Activated CD4-positive, CD25-positive, alpha-beta regulatory T cell treated with anti-CD3 and anti-CD28 coated beads, Interleukin-2, amount 50 U/mL, for 16 hours (primary cell): ENCODE data around the gene SSBP3.
"Not testable (repeated sequence)": the region's sequence is repeated elsewhere in the genome, so short reads cannot be mapped to it uniquely, and the experiment has no call there.

Experiments used
- DNase-seq: peaks from one replicate; pipeline ENCODE4 v3.0.0-alpha.2; 2020; ENCODE audit warnings: low read depth, low spot score

The SSBP3 gene

DNA sequence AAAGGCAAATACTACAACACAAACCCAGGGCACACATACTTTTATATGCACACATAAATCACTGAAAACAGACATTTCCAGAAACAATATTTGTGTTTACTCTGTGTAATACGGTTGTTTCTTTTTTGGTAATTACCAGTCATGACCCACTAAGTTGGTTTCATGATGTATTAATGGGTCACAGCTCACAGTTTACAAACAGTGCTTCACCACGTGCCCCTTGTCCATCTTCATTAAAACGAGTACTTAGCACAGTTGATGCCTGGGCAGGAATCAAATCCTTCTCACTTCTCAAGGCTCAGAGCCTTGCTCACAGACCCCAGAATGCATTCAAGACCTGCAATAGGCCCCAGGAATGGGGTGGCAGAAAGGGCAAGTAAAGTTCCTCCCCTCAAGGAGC is 13.8 kb downstream of the SSBP3 start:
- no peak for DNase-seq

DNA sequence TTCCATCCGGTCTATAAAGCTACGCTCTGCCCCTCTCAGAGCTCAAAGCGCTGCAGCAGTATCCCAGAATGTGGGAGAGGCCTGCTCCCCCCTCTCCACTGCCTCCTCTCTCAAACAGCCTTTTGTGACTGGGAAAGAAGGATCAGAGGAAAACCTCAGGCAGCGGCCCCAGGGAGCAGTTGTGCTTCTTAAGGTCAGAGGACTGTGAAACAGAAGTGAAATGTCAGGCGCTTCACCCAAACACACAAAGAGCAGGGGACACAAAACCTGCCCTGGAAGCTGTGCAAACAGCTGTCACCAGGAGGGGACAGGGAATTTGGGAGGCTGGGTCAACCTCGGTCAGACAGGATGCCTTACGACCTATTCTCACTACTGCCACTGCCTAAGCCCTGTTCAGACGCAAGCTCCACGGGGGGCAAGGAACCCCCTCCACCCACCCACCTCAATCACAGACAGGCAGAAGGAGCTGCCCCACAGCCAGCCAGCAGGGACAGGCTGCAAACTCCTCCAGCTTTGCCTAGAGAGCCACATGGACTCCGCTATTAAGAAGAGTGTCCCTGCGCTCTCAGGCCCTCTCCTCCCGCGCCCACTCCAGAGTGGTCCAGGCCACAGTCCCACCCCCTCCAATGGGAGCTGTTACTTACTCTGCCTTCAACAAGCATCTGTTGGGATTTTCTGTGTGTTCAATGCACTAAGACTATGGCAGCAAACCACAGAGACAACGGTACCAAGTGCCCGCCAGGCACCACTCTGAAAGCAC is 14.6 kb downstream of the SSBP3 start:
- DNase-seq, result no peak

DNA sequence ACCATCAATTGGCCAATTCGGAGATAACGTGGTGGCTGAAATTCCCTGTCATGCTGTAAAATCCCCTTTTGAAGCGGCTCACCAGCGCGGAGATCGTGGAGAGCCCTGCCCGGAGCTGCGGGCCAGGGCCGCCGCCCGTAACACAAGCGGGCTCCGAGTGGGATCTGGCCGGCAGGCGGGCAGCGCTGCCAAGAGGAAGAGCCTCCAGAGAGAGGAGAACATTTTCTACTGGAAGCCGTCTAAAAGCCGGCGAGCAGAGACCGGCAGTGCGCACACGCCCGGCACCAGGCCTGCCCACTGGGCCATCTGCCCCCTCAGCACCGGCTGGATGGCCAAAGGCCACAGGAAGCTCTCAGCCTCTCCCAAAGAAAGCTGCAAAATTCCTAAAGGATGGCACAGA is 15.5 kb downstream of the SSBP3 start:
- no peak for DNase-seq

DNA sequence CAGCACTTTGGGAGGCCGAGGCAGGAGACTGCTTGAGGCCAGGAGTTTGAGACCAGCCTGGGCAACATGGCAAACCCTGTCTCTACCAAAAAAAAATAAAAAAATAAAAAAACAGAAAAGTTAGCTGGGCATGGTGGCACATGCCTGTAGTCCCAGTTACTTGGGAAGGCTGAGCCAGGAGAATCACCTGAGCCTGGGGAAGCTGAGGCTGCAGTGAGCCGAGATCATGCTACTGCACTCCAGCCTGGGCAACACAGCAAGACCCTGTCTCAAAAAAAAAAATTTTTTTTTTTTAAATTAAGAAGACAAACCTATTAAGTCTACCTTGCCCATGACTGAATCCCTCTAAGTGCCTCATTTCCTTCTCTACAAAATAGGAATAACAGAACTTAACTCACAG is 16.6 kb downstream of the SSBP3 start:
- DNase-seq, result not testable (repeated sequence)

DNA sequence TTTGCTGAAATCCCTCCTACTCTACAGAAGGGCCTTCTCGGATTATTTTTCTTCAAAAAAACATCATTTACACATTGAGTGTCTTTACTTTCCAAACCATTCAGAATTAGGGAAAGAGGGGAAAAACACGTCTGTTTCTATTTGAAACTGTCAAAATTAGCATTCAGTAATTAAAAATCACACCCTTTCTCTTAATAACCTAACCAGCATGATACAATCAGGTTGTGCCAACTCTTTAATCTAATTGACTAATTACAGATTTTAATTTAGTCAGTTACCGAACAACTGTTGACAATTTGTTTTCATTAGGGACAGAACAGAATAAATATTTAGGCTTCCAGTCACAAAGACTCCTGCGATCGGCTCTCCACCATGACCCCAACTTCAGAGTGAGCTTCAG is 18.8 kb downstream of the SSBP3 start:
- no peak for DNase-seq

DNA sequence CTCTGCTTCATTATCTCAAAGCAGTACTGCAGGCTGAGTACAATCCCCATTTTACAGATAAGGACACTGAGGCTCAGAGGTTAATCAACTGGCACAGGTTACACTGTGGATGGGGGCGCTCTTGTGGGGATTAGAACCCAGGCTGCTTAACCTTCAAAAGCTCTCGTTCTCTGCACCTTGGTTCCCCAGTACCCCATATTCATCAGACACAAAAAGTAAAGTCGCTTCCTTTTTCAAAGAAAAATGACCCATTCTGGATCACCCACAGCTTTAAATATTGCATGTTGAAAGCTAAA is 20.5 kb downstream of the SSBP3 start:
- no peak for DNase-seq

- no peak for DNase-seq
These were observed 21.1 kb downstream of the SSBP3 start for GRCh38 chr1:54384918-54385726.

GRCh38 chr1:54384471-54384870 is 21.7 kb downstream of the SSBP3 start:
- no peak for DNase-seq

DNA sequence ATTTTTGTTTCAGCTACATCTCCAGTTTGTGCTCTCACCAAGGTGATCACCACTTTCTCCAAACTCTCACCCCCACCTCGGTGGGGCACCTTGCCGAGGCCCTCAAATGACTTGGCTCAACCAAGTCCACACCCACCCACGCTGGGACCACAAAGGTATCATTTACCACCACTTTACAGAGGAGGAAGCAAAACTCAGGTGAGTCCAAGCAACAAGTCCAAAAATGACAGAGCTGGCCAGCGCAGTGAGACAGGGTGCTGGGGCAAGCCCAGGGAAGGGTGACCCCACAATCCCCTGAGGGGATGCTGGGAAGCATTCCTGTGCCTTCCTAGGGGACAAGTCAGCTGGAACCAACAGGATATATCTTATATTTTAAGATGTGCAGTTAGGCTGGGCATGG is 24.7 kb downstream of the SSBP3 start:
- no peak for DNase-seq

GRCh38 chr1:54380290-54380882 is 25.8 kb downstream of the SSBP3 start:
- no peak for DNase-seq

- no peak for DNase-seq
These were observed 26.5 kb downstream of the SSBP3 start for GRCh38 chr1:54379555-54380289.

DNA sequence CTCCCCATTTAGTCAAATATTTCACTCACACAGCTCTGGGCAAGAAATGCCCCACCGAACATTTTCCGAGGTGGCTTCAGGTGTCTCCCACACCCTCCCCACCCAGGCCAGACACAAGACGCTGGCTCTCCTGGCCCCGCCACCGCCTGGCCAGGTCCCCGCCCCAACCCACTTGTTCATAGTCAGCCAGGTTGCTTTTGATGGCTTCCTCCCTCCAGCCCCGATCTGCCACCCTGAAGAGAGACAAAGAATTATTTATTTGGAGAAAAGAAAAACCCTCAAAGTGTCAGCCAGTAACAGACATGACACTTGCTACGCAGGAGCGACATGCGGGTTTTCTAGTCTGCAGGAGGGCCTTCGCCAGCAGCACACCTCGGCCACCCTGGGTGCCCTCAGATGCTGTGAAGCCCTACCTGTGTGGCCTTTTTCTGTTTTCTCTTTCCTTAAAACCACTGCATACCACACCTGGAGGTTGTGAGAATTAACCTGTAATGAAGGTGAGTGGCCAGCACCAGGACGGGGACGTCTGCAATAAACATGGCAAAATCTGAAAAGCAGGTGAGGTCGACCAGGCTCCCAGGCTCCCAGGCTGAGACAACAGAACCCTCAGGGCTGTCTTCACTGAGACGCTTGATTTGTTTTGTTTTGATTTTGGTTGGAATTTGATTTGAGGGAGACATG is 27.2 kb downstream of the SSBP3 start:
- no peak for DNase-seq

GRCh38 chr1:54378157-54378873 is 27.9 kb downstream of the SSBP3 start:
- no peak for DNase-seq

DNA sequence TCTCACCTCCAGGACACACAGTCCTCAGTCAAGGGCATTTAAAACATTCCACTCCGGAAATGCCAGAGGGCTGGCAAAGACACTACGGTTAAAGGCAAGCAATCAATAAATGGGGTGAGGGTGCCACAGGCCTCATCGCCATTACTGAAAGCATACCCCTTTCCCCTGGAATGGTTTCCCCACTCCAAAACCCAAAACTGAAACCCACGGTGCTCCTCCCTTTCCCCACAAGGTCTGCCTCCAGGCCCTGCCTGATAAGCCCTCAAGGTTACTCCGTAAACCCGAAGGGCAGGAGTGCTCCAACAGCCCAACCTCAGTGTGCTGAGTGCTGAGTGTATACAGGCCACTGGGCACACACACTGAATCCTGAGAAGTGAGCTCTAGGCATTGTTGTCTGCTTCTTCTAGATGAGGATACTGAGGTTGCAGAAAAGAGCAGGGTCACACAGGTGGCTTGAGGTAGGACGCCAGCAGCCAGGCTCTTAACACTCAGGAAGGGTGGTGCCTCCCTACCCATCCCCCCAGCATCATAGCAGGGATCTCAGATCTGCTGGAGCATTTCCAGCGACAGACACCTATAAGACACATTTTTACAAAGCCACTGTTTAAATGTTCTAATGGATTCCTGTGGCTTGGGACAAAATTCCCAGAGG is 29.0 kb downstream of the SSBP3 start:
- no peak for DNase-seq

DNA sequence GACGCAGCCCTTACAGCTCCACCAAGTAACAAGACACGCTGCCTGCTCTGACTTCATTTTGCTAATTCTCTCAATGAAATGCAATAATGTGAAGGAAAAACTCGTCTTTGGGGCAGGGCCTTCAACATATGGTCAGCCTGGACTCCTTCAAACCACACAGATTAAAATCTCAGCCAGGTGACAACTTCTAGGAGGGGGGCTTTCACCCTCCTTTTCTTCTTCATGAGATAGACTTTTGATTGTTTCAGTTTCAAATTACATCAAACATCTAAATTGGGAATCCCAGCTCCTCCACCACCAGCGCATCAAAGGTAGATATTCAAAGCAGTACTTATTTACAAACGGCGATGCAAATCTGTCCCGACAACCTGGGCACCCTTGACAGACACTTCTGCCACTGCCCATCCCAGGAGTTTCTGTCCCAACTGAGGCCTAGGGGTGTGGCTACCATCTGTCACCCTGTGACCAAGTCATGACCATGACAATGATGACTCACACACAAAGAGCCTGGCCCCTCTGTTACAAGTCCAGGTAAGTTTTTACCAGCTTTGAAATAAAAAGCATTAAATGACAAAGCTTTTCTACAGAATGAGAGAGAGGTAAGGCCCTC is 29.7 kb downstream of the SSBP3 start:
- no peak for DNase-seq

GRCh38 chr1:54375712-54376429 is 30.3 kb downstream of the SSBP3 start:
- no peak for DNase-seq

GRCh38 chr1:54375298-54375697 is 30.9 kb downstream of the SSBP3 start:
- DNase-seq, result no peak

DNA sequence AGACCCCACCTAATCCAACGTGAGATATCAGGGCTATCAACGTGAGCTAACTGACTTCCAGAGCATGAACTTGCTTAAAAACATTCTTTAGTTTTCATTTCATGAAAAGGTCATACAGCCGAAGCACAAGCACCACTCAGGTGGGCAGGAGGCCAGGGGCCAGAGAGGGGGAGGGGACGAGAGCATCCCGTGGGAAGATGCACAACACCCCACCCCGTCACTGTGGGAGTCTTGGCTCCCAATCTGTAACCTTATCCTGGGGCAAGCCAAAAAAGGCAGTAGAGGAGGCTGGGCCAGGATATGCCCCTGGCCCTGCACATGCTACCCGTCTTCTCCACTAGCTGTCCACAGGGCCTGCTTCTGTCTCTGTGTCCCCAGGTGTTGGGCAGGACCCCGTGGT is 31.4 kb downstream of the SSBP3 start:
- no peak for DNase-seq

- no peak for DNase-seq
These were observed 33.2 kb downstream of the SSBP3 start for GRCh38 chr1:54372978-54373377.

- DNase-seq, result no peak
These were observed 34.3 kb downstream of the SSBP3 start for GRCh38 chr1:54371942-54372275.
